WERI-Rb-1 (cell line): Measurements from ENCODE around the gene FRAS1.

Experiments
- DNase-seq: peaks from one replicate; pipeline ENCODE4 v3.0.0-alpha.2; 2020
- H3K27ac ChIP-seq: fragments of 250-450 bp; sonication (Bioruptor Pico); 2 replicates; pipeline ENCODE4 v1.5.1; 2020; ENCODE audit warnings: mild to moderate bottlenecking, moderate library complexity
- H3K27me3 ChIP-seq: fragments of 250-450 bp; sonication (Bioruptor Pico); 2 replicates; pipeline ENCODE4 v1.5.1; 2021; ENCODE audit warnings: mild to moderate bottlenecking, low read depth, moderate library complexity; ENCODE audit not compliant: insufficient read depth, severe bottlenecking
- H3K36me3 ChIP-seq: fragments of 250-450 bp; sonication (Bioruptor Pico); 2 replicates; pipeline ENCODE4 v1.5.1; 2020; ENCODE audit warnings: mild to moderate bottlenecking, moderate library complexity
- H3K4me3 ChIP-seq: 2 replicates; pipeline ENCODE4 v1.5.1; 2011; ENCODE audit warnings: low read depth, mild to moderate bottlenecking, control low read depth, low read length
- H3K9me3 ChIP-seq: fragments of 250-450 bp; sonication (Bioruptor Pico); 2 replicates; pipeline ENCODE4 v1.5.1; 2021; ENCODE audit warnings: mild to moderate bottlenecking, moderate library complexity; ENCODE audit not compliant: severe bottlenecking
- TF ChIP-seq, protein P1 (sequence below): IDR thresholded peaks from 2 replicates; pipeline ENCODE4 v1.5.1; 2011; ENCODE audit warnings: low read depth, mild to moderate bottlenecking, control low read depth, inconsistent platforms, low read length

FRAS1 gene

DNA sequence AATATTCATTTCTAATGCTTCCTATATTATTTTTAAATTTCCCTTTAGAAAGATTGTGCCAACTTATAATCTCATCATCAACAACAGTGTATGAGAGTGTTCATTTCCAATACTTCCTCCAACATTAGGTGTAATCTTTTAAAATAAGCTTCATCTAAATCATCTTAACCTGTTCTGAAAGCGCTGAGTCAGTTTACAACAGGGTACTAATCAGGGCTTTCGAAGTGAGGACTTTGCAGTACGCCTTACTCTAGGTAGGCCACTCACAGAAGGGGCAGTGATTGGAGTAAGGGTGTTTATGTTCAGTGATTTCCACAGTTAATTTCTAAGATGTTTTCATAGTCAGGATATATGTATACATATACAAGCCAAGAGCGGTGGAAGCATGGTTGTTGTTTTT lies 87.9 kb downstream of the FRAS1 start:
- Histone ChIP-seq H3K36me3 (no peaks in the 10 kb centered on the region), H3K27ac (no peak overlapping the region), H3K27me3 (no peaks in the 10 kb centered on the region), H3K4me3 (no peak overlapping the region), H3K9me3 (no peaks in the 10 kb centered on the region)
- TF ChIP-seq, protein P1, sequence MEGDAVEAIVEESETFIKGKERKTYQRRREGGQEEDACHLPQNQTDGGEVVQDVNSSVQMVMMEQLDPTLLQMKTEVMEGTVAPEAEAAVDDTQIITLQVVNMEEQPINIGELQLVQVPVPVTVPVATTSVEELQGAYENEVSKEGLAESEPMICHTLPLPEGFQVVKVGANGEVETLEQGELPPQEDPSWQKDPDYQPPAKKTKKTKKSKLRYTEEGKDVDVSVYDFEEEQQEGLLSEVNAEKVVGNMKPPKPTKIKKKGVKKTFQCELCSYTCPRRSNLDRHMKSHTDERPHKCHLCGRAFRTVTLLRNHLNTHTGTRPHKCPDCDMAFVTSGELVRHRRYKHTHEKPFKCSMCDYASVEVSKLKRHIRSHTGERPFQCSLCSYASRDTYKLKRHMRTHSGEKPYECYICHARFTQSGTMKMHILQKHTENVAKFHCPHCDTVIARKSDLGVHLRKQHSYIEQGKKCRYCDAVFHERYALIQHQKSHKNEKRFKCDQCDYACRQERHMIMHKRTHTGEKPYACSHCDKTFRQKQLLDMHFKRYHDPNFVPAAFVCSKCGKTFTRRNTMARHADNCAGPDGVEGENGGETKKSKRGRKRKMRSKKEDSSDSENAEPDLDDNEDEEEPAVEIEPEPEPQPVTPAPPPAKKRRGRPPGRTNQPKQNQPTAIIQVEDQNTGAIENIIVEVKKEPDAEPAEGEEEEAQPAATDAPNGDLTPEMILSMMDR = no peak
- DNase-seq = no peak

DNA sequence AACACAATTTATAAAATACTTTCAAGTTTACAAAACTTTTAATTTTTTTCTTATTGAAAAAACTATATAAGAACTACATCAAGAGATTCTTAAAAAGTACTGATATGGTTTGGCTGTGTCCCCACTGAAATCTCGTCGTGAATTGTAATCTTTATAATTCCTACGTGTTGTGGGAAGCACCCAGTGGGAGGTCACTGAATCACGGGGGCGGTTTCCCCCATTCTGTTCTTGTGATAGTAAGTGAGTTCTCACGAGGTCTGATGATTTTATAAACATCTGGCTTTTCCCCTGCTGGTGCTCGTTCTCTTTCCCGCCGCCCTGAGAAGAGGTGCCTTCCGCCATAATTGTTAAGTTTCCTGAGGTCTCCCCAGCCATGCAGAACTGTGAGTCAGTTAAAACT lies 88.5 kb downstream of the FRAS1 start:
- Histone ChIP-seq H3K27me3 (no peaks in the 10 kb centered on the region), H3K9me3 (no peaks in the 10 kb centered on the region), H3K36me3 (no peaks in the 10 kb centered on the region), H3K4me3 (no peak overlapping the region), H3K27ac (no peak overlapping the region)
- TF ChIP-seq, protein P1 = no peak
- DNase-seq = no peak

DNA sequence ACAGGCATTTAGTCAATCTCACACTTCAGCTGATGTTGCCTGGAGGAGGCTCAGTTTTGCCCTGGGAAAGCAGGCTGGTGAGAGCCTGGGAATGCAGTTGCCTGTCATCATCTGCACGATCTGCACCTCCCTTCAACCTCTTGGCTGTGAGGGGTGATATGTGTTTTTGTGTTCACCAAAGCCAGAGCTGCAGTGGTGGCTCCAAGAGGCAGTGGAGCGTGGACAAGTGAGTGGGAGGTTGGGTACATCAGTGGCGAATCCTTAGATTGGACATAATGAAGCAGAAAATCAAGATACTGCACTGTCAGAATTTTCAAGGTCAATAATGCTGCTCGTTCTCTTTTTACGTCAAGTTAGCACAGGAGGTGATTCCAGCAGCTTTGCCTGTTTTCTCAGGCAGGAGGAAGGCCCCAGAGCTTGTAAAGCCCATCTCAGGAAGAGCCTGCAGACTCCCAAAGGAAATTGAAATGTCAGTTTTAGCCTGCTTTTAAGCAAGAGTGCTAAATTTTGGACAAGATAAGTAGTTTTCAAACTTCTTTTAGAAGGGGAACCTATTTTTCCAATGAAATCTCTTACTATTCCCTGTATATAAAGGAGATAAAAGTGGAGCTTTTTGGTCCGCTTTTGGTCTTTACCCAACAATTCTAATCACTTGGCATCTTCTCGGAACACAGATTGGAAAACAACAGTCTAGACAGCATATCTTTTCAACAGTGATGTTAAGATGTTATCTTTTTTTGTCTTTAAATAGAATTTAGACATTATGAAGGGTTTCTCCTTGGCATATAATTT lies 92.8 kb downstream of the FRAS1 start:
- DNase-seq = no peak
- Histone ChIP-seq H3K4me3 (no peak overlapping the region), H3K36me3 (no peaks in the 10 kb centered on the region), H3K9me3 (no peaks in the 10 kb centered on the region), H3K27me3 (no peaks in the 10 kb centered on the region), H3K27ac (no peak overlapping the region)
- TF ChIP-seq, protein P1 = no peak

DNA sequence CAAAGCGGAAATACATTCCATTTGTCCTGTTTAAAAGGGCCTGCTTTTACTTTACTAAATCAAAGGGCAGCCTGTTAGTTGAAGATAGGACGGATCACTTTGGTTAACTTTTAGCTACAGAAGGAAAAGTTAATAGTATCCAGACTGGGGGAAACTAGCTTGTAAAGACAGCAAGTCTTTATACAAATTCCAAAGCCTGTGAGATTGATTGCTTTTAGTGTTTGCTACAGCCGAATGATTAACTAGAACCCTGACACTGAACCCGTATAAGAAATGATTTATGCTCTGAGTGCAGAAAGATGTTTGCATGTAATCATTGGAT lies 93.4 kb downstream of the FRAS1 start:
- no peak overlapping the region for H3K27ac ChIP-seq
- no peaks in the 10 kb centered on the region for H3K27me3 ChIP-seq
- no peaks in the 10 kb centered on the region for H3K36me3 ChIP-seq
- TF ChIP-seq, protein P1 = no peak
- H3K4me3 ChIP-seq = no peak overlapping the region
- no peaks in the 10 kb centered on the region for H3K9me3 ChIP-seq
- DNase-seq = no peak

DNA sequence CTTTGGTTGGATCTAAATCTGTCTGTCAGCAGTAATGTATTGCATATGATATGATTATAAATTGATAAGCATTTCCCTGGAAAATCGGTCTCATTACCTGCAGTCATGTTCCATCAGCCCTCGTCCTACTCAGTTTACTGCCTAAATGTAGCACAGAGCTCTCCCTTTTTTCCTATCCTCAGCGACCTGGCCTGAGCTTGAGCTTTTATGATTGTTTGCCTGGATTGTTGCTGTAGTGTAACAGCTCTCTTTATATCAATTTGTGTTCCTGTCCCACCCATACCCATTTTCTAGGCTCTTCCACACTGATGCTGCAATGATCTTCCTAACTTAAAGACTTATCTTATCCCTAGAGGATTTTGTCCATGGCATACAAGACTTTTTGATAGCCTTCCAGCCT lies 95.7 kb downstream of the FRAS1 start:
- Histone ChIP-seq H3K9me3 (no peaks in the 10 kb centered on the region), H3K36me3 (no peaks in the 10 kb centered on the region), H3K27ac (no peak overlapping the region), H3K27me3 (no peaks in the 10 kb centered on the region), H3K4me3 (no peak overlapping the region)
- TF ChIP-seq, protein P1 = no peak
- no peak for DNase-seq
